ENCODE data around the gene MACROH2A2. TPM values are rescaled to one million over a fixed set of nuclear protein-coding genes. Genes with fewer than 3 reads are reported as not detected.
"Not testable (repeated sequence)": the region's sequence is repeated elsewhere in the genome, so short reads cannot be mapped to it uniquely, and the experiment has no call there.

MACROH2A2 gene
- polyA plus RNA-seq, 1 experiment, result 2.7 TPM

- POLR2A ChIA-PET, result interaction anchor here (1.8 kb wide), 1 partner anchor 23 kb away, joined by 9 read pairs; the partner anchor contains the start of gene SAR1A
- CTCF ChIA-PET, result interaction anchor here (0.8 to 5.5 kb wide), 19 partner anchors 9 to 259 kb away, joined by 3 to 46 read pairs (median 10); partner anchors contain the start of genes AIFM2, PPA1 and SAR1A
- no peak overlapping the region; the same call in 1 of the 2 replicates for H3K4me3 ChIP-seq (ENCODE audit: low read depth, low read length)
- DNase-seq (ENCODE audit: low read depth), result no peak
- no peak for TF ChIP-seq CTCF (IDR thresholded peaks at IDR 0.05; ENCODE audit: insufficient read depth, low read depth, low read length)
- H3K27me3 ChIP-seq (ENCODE audit: control insufficient read depth, insufficient read depth, low read length), result no peaks in the 10 kb centered on the region
- H3K36me3 ChIP-seq (ENCODE audit: control insufficient read depth, insufficient read depth, low read length), result peaks cover 8% of the 10 kb centered on the region
These were observed 94.6 kb downstream of the MACROH2A2 start for GRCh38 chr10:70147259-70147625.

GRCh38 chr10:70148516-70148915, 95.9 kb downstream of the MACROH2A2 start:
- peaks cover 12% of the 10 kb centered on the region for H3K36me3 ChIP-seq (ENCODE audit: control insufficient read depth, insufficient read depth, low read length)
- POLR2A ChIA-PET, result no interaction called here
- no peak for TF ChIP-seq CTCF (IDR thresholded peaks at IDR 0.05; ENCODE audit: insufficient read depth, low read depth, low read length)
- no peaks in the 10 kb centered on the region for H3K27me3 ChIP-seq (ENCODE audit: control insufficient read depth, insufficient read depth, low read length)
- DNase-seq (ENCODE audit: low read depth), result no peak
- CTCF ChIA-PET, result interaction anchor here (1.7 to 5.5 kb wide), 3 partner anchors 19 to 46 kb away, joined by 6 to 32 read pairs (median 26); partner anchors contain the start of gene SAR1A
- H3K4me3 ChIP-seq (ENCODE audit: low read depth, low read length), result no peak overlapping the region

DNA sequence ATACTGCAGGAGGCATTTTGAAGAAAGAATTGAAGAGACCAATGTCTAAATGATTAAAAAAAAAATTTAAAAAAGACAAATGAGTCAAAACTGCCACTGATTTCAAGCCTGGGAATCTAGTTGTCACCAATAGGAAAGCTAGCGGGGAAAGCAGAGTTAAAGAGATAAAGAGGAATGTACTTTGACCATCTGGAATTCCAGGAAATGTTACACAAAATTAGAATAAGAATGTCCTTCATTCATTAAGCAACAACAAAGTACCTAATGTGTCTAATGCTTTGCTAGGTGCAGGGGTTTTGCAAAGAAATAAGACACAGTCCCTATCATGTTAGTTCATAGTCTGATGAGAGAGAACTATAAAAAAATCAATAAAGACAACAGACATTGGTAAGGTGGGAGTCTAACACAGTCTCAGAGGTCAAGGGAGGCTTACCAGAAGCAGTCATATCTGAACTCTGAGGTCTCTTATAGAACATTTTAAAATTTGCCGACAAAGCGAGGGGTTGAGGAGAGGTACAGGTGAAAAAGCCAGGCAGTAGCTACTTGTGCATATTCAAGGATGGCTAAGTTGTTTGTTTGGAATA, 102.7 kb downstream of the MACROH2A2 start:
- ChIA-PET POLR2A (interaction anchor here (0.6 kb wide), 1 partner anchor 9 kb away, joined by 4 read pairs; the partner anchor contains the start of gene TYSND1), CTCF (interaction anchor here (1.5 to 1.8 kb wide), 3 partner anchors 9 to 209 kb away, joined by 3 to 13 read pairs (median 3); partner anchors contain the start of gene TYSND1)
- Histone ChIP-seq H3K27me3 (ENCODE audit: control insufficient read depth, insufficient read depth, low read length) (no peaks in the 10 kb centered on the region), H3K36me3 (ENCODE audit: control insufficient read depth, insufficient read depth, low read length) (peaks cover 20% of the 10 kb centered on the region), H3K4me3 (ENCODE audit: low read depth, low read length) (no peak overlapping the region)
- DNase-seq (ENCODE audit: low read depth), result no peak
- TF ChIP-seq CTCF (IDR thresholded peaks at IDR 0.05; ENCODE audit: insufficient read depth, low read depth, low read length), result no peak

GRCh38 chr10:70158113-70158512, 105.5 kb downstream of the MACROH2A2 start:
- ChIA-PET CTCF (interaction anchor here (2.9 kb wide), 1 partner anchor 11 kb away, joined by 17 read pairs; the partner anchor contains the start of gene TYSND1), POLR2A (no interaction called here)
- no peak for DNase-seq (ENCODE audit: low read depth)

GRCh38 chr10:70159366-70159765, 106.7 kb downstream of the MACROH2A2 start:
- peaks cover 18% of the 10 kb centered on the region for H3K36me3 ChIP-seq (ENCODE audit: control insufficient read depth, insufficient read depth, low read length)
- POLR2A ChIA-PET; DNase-seq (ENCODE audit: low read depth); H3K4me3 ChIP-seq (ENCODE audit: low read depth, low read length); H3K27me3 ChIP-seq (ENCODE audit: control insufficient read depth, insufficient read depth, low read length): not testable (repeated sequence)
- CTCF ChIA-PET, result interaction anchor here (2.9 kb wide), 1 partner anchor 13 kb away, joined by 17 read pairs; the partner anchor contains the start of gene TYSND1

More at GRCh38 chr10:70158113-70158512, 105.5 kb downstream of the MACROH2A2 start:
- peaks cover 17% of the 10 kb centered on the region for H3K36me3 ChIP-seq (ENCODE audit: control insufficient read depth, insufficient read depth, low read length)
- no peak for TF ChIP-seq CTCF (IDR thresholded peaks at IDR 0.05; ENCODE audit: insufficient read depth, low read depth, low read length)
- H3K4me3 ChIP-seq (ENCODE audit: low read depth, low read length), result no peak overlapping the region
- H3K27me3 ChIP-seq (ENCODE audit: control insufficient read depth, insufficient read depth, low read length), result no peaks in the 10 kb centered on the region

All from BJ (cell line).